MCF 10A (cell line): ENCODE measurements around the gene PRKCZ. TPM values are rescaled to one million over a fixed set of nuclear protein-coding genes. Genes with fewer than 3 reads are reported as not detected.

Experiments
- BruUV-seq: library from RNA; stranded (reverse); fragments of 400-500 nt; replicated peaks from 2 replicates; lab custom pipeline; 2021; lab: Mats Ljungman, UMichigan
- CTCF ChIA-PET: fragments of 300-600 bp; sonication (Branson Sonifier 250); formaldehyde crosslinking; extraction: SDS; loops from one replicate; lab custom pipeline; 2021; ENCODE audit warnings: antibody characterized with exemption, inconsistent platforms; lab: Yijun Ruan, JAX
- POLR2A ChIA-PET: fragments of 300-600, 350-650 bp; sonication (Branson Sonifier 250); formaldehyde crosslinking; extraction: SDS; loops from one replicate; lab custom pipeline; 2020; ENCODE audit warnings: antibody characterized with exemption, inconsistent platforms; lab: Yijun Ruan, JAX
- DNase-seq: peaks from one replicate; pipeline ENCODE4 v3.0.0-alpha.2; 2018; ENCODE audit not compliant: unreplicated experiment
- H3K27ac Mint-ChIP-seq: one replicate; pipeline ENCODE4 v1.8.0; 2022; ENCODE audit warnings: mild to moderate bottlenecking, low read depth, mixed read lengths; ENCODE audit not compliant: unreplicated experiment
- H3K27me3 Mint-ChIP-seq: one replicate; pipeline ENCODE4 v1.8.0; 2022; ENCODE audit warnings: mixed read lengths; ENCODE audit not compliant: insufficient read depth, unreplicated experiment
- H3K36me3 Mint-ChIP-seq: one replicate; pipeline ENCODE4 v1.8.0; 2022; ENCODE audit warnings: mild to moderate bottlenecking, moderate library complexity, mixed read lengths; ENCODE audit not compliant: insufficient read depth, unreplicated experiment
- H3K4me1 Mint-ChIP-seq: one replicate; pipeline ENCODE4 v1.8.0; 2022; ENCODE audit warnings: mixed read lengths; ENCODE audit not compliant: insufficient read depth, unreplicated experiment
- H3K4me3 Mint-ChIP-seq: one replicate; pipeline ENCODE4 v1.8.0; 2022; ENCODE audit warnings: mild to moderate bottlenecking, moderate library complexity, mixed read lengths; ENCODE audit not compliant: unreplicated experiment
- H3K9me3 Mint-ChIP-seq: one replicate; pipeline ENCODE4 v1.8.0; 2022; ENCODE audit warnings: mixed read lengths; ENCODE audit not compliant: unreplicated experiment
- intact Hi-C: fragments of 100-400 bp; cut with micrococcal nuclease; formaldehyde crosslinking; loops from 2 replicates; pipeline ENCODE4 v1.14.1; 2022
- total RNA-seq: library from RNA; stranded (reverse); gene quantifications from 2 replicates; pipeline ENCODE4 v1.2.3, GENCODE V29; 2022
- TF ChIP-seq, protein P1 (sequence below): fragments of 200-600 bp; IDR thresholded peaks from one replicate; pipeline ENCODE4 v1.8.0; 2022; ENCODE audit warnings: antibody characterized with exemption, mild to moderate bottlenecking; ENCODE audit not compliant: unreplicated experiment

PRKCZ gene
- total RNA-seq, 1 experiment from 2014 or later: 24.9 TPM

DNA sequence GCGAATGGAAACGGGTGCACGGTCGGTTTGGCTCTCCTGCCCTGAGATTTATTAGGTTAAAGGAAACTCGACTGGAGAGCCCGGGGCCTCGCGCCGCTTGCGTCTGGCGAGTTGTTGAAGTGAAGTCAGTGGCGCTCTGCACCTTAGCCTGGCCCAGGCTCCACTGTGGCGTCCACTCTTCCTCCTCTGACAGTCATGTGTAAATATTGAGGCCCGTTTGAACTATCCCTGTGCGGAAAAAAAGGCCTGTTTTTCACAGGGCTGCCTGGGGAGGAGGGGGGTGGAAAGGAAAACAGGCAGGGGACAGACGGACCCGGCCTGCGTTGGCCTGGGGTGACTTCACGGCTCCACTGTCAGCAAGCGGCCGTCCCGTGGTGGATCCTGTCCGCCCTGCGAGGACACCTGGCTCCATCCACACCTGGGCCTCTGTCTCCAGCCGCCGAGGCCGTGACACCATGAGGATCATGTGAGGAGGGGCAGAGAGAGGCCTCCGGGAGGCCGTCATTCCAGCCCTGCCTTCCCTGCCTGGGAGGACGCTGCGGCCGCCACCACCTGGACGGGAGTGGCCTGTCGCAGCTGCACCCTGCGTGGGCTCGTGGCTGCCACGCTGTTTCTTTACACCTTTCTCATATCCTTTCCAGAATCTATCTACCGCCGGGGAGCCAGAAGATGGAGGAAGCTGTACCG lies 84.6 kb downstream of the PRKCZ start:
- Mint-ChIP-seq H3K27me3 (no peaks in the 10 kb centered on the region), H3K4me1 (peaks cover 15% of the 10 kb centered on the region), H3K36me3 (no peaks in the 10 kb centered on the region), H3K4me3 (no peak overlapping the region), H3K27ac (no peak overlapping the region), H3K9me3 (no peaks in the 10 kb centered on the region)
- TF ChIP-seq, protein P1, sequence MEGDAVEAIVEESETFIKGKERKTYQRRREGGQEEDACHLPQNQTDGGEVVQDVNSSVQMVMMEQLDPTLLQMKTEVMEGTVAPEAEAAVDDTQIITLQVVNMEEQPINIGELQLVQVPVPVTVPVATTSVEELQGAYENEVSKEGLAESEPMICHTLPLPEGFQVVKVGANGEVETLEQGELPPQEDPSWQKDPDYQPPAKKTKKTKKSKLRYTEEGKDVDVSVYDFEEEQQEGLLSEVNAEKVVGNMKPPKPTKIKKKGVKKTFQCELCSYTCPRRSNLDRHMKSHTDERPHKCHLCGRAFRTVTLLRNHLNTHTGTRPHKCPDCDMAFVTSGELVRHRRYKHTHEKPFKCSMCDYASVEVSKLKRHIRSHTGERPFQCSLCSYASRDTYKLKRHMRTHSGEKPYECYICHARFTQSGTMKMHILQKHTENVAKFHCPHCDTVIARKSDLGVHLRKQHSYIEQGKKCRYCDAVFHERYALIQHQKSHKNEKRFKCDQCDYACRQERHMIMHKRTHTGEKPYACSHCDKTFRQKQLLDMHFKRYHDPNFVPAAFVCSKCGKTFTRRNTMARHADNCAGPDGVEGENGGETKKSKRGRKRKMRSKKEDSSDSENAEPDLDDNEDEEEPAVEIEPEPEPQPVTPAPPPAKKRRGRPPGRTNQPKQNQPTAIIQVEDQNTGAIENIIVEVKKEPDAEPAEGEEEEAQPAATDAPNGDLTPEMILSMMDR: no peak
- no TSS peak for BruUV-seq
- CTCF ChIA-PET: no interaction called here
- POLR2A ChIA-PET: no interaction called here
- intact Hi-C loops: no loop called here
- no peak for DNase-seq

DNA sequence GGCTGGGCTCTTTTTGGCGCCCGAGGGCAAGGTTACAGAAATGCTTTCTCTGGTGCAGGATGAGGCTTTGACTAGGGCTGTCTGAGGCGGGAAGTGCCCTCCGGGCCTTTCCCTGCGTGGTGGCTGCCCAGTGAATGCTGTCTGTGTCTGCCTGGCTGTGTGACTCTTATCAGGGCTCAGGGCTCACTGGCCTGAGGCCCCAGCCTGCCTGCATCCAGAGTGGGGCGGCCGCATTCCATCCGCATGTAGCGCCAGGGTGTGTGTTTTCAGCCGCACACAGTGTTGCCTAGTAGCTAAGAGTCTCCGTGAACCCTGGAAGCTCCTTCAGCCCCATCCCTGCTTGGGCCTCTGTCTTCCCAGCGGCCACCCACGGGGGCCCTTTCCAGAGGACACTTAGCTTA lies 85.2 kb downstream of the PRKCZ start:
- intact Hi-C loops: no loop called here
- TF ChIP-seq, protein P1: no peak
- no TSS peak for BruUV-seq
- Mint-ChIP-seq H3K9me3 (no peaks in the 10 kb centered on the region), H3K36me3 (no peaks in the 10 kb centered on the region), H3K4me3 (no peak overlapping the region), H3K27ac (no peak overlapping the region), H3K27me3 (no peaks in the 10 kb centered on the region), H3K4me1 (peaks cover 15% of the 10 kb centered on the region)
- ChIA-PET CTCF (interaction anchor here (1.4 kb wide), 1 partner anchor 39 kb away, joined by 3 read pairs; no protein-coding TSS in a partner anchor), POLR2A (interaction anchor here (0.8 kb wide), 1 partner anchor 93 kb away, joined by 3 read pairs; no protein-coding TSS in a partner anchor)
- no peak for DNase-seq

DNA sequence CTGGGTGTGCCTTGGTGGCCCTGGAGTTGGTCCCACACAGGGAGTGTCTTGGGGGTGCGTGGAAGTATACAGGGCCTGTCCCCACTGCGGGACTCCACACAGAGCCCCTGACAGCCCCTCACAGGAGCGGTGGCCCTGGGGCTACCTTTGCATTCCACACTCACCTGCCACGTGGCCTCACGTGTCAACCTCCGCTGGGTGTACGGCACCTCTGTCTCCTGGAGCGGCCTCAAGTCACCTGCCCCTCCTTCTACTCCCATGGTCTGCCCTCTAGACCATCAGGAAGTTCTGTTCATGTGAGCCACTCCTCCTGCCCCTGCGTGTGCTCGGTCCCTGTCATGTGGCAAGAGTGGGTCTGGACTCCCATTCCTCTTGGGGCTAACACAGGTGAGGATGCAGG lies 85.7 kb downstream of the PRKCZ start:
- TF ChIP-seq, protein P1: no peak
- H3K4me3 Mint-ChIP-seq: no peak overlapping the region
- intact Hi-C loops: no loop called here

DNA sequence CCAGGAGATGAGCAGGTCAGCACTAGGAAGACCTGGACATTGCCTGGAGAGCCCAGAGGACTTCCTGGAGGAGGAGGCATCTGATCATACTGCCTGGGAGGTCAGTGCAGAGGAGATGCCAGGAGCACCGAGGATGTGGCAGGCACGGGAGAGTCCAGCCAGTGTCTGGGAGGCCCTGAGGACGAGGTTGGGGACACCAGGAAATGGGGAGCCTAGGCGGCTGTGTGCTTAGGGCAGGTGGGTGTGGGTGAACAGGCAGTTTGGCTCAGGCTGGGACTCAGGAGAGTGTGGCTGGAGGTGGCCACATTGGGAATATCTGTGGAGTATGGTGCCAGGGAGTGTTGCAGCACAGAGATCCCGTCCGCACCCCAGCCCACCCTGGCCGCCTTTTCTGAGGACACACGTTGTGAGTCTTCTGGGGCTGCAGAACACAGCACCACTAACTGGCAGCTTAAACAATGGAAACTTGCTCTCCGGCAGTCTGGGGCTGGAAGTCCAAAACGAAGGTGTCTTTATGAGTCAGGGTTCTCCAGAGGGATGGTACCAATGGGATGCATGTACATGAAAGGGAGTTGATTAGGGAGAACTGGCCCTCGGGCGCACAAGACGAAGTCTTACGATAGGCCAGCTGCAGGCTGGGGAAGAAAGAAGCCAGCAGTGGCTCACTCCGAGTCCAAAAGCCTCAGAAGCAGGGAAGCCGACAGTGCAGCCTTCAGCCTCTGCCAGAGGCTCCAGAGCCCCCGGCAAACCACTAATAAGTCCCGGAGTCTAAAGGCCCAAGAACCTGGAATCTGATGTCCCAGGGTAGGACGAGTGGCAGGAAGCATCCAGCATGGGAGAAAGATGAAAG lies 86.4 kb downstream of the PRKCZ start:
- no TSS peak for BruUV-seq
- Mint-ChIP-seq H3K27ac (no peak overlapping the region), H3K4me3 (no peak overlapping the region), H3K4me1 (peaks cover 15% of the 10 kb centered on the region), H3K27me3 (no peaks in the 10 kb centered on the region), H3K36me3 (no peaks in the 10 kb centered on the region), H3K9me3 (no peaks in the 10 kb centered on the region)
- intact Hi-C loops: no loop called here
- TF ChIP-seq, protein P1: no peak
- POLR2A ChIA-PET: interaction anchor here (0.8 kb wide), 1 partner anchor 94 kb away, joined by 3 read pairs; no protein-coding TSS in a partner anchor
- CTCF ChIA-PET: interaction anchor here (0.6 to 1.4 kb wide), 2 partner anchors 37 to 370 kb away, joined by 3 read pairs; no protein-coding TSS in a partner anchor
- no peak for DNase-seq

More for the DNA sequence above, 85.7 kb downstream of the PRKCZ start:
- H3K27ac Mint-ChIP-seq: no peak overlapping the region
- H3K9me3 Mint-ChIP-seq: no peaks in the 10 kb centered on the region
- no peaks in the 10 kb centered on the region for H3K36me3 Mint-ChIP-seq
- ChIA-PET POLR2A (interaction anchor here (0.8 kb wide), 1 partner anchor 94 kb away, joined by 3 read pairs; no protein-coding TSS in a partner anchor), CTCF (interaction anchor here (0.6 to 1.4 kb wide), 2 partner anchors 38 to 369 kb away, joined by 3 read pairs; no protein-coding TSS in a partner anchor)
- no peak for DNase-seq
- H3K27me3 Mint-ChIP-seq: no peaks in the 10 kb centered on the region
- H3K4me1 Mint-ChIP-seq: peaks cover 15% of the 10 kb centered on the region
- no TSS peak for BruUV-seq
